ENCODE measurements around the gene PMAIP1.
"Not testable (repeated sequence)": the region's sequence is repeated elsewhere in the genome, so short reads cannot be mapped to it uniquely, and the experiment has no call there.

The PMAIP1 gene

DNA sequence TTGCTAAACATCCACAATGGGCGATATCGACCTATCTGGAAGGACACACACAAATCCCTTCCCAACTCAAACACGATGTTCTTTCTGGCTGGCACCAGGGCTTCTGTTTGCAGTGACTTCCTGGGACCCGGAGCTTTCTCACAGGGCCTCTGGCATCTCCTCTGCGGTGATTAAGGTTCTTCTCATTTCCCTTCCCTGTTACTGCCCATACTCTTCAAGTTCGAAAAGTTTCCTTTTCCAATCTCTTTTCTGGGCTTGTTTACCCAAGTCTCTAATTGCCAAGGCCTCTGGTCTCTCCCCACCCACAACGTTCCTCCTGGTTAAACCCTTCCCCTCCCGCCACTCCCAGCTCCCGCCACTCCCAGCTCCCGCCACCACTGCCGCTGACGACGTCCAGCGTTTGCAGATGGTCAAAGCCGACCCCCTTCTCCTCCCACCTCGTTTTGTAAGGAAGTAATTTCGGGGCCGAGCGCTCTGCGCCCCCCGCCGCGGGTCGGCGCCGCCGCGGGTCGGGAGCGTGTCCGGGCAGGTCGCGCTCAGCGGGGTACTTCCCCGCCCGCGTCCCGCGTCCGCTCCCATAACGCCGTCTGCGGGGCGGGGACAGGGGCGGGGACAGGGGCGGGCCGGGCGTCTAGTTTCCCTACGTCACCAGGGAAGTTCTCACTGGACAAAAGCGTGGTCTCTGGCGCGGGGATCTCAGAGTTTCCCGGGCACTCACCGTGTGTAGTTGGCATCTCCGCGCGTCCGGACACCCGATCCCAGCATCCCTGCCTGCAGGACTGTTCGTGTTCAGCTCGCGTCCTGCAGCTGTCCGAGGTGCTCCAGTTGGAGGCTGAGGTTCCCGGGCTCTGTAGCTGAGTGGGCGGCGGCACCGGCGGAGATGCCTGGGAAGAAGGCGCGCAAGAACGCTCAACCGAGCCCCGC lies at the start of gene PMAIP1:
PMAIP1 (plus strand) TSS at position 699 of the 924 bp plus-strand sequence; CDS start at position 881, 182 bp downstream.
- peak; percentile 79 to 86 for DNase-seq (ENCODE audit: low read depth in 2 of 2)

GRCh38 chr18:59851784-59852399 lies 47.9 kb upstream of the PMAIP1 start:
- DNase-seq (ENCODE audit: low read depth in 2 of 2) = no peak

DNA sequence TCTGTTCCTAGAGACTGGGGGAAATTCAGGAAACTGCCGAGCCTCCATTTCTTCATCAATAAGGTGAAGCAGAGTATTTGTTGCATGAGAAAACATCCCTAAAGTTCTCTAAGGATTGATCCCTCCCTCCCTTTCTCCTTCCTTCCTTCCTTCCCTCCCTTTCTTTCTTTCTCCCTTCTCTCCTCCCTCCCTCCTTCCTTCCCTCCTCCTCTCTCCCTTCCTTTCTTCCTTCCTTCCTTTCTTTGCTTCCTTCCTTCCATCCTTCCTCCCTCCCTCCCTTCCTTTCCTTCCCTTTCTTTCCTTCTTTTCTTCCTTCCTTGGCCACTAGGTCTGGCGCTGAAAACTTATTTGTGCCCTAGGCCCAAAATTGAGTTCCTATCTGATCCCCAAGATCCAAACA lies 47.2 kb upstream of the PMAIP1 start:
- DNase-seq (ENCODE audit: low read depth in 2 of 2) = no peak

DNA sequence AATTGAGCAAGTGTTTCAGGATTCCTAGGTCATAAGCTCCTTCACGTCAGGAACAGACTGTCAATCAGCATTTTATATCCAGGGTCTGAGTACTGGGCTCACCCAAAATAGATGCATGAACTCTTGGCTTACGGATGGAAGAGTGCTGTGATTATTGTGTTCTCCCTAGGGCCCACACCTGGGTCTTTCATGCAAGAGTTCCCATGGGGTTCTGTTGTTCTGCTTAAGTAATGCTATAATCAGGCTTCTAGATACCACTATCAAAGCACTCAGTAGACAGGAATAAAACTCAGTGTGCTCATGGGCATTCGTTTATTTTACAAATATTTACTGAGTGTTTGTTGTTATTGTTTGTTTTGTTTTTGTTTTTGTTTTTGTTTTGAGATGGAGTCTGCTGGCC lies 46.4 kb upstream of the PMAIP1 start:
- no peak for DNase-seq (ENCODE audit: low read depth in 2 of 2)

- not testable (repeated sequence) for DNase-seq (ENCODE audit: low read depth in 2 of 2)
These were observed 45.8 kb upstream of the PMAIP1 start for GRCh38 chr18:59853988-59854387.

GRCh38 chr18:59861009-59861408 lies 38.8 kb upstream of the PMAIP1 start:
- DNase-seq (ENCODE audit: low read depth in 2 of 2) = no peak

GRCh38 chr18:59861963-59862819 lies 37.6 kb upstream of the PMAIP1 start:
- DNase-seq (ENCODE audit: low read depth in 2 of 2) = no peak

DNA sequence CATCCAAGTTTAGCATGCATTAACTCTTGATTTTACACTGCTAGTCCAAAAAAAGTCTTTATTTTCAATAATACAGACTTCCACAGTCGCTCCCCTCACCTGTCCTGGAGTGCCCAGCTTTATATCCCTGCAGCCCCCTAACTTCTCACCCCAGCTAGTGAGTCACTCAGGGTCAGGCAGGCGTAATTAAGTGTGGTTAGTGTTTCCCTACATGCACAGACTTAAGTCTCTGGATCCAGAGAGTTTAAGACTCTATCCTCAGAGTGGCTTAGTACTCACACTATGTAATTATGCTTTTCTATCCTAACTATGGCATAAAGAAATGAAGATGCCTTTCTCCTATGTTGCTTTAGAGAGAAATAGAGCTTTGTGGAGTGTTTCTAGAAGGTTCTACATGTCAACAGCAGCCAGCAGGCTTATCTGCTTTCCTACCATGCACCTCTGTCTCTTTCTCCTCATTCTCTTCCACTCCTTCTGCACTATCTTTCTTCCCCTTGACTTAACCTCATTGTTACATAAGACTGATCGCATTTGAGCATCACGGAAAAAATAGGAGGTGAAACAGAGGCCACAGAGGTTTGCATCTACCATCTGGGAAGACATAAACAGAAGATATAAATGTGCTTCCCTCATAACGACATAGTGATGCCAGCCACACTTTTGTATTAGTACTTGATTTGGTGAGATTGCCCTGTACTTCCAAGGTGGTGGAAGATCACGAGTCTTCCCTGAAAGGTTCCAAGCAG lies 34.4 kb upstream of the PMAIP1 start:
- DNase-seq (ENCODE audit: low read depth in 2 of 2) = no peak

GRCh38 chr18:59866551-59867269 lies 33.1 kb upstream of the PMAIP1 start:
- no peak for DNase-seq (ENCODE audit: low read depth in 2 of 2)

GRCh38 chr18:59867337-59868104 lies 32.3 kb upstream of the PMAIP1 start:
- no peak for DNase-seq (ENCODE audit: low read depth in 2 of 2)

- no peak for DNase-seq (ENCODE audit: low read depth in 2 of 2)
These were observed 29.1 kb upstream of the PMAIP1 start for GRCh38 chr18:59870623-59871130.

DNA sequence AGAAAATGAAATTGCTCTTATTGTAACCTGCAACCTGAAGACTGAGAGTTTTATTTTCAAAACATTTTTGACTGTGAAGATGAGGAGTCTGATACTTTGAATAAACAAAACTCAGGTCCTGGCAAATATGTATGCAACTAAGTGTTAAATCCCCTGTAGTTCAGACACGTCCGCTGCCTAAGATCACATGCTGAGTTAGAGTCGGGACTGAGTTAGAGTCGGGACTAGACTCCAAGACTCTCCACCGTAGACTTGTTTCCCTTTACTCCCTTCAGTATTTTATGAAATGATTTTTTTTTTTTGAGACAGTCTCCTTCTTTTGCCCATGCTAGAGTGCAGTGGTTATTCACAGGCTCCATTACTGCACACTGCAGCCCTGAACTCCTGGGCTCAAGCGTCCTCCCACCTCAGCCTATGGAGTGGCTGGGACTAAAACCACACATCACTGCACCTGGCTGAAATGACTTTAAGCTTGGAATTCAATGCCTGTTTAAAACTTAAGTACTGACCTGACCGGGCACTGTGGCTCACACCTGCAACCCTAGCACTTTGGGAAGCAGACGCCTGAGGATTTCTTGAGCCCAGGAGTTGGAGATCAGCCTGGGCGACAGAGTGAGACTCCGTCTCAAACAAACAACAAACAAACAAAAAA lies 28.0 kb upstream of the PMAIP1 start:
- DNase-seq (ENCODE audit: low read depth in 2 of 2) = no peak

- DNase-seq (ENCODE audit: low read depth in 2 of 2) = no peak
These were observed 26.2 kb upstream of the PMAIP1 start for GRCh38 chr18:59873641-59874040.

GRCh38 chr18:59874166-59874565 lies 25.6 kb upstream of the PMAIP1 start:
- no peak for DNase-seq (ENCODE audit: low read depth in 2 of 2)

- DNase-seq (ENCODE audit: low read depth in 2 of 2) = no peak
These were observed 23.5 kb upstream of the PMAIP1 start for GRCh38 chr18:59876310-59876626.

GRCh38 chr18:59877361-59877760 lies 22.4 kb upstream of the PMAIP1 start:
- DNase-seq (ENCODE audit: low read depth in 2 of 2) = no peak

- no peak for DNase-seq (ENCODE audit: low read depth in 2 of 2)
These were observed 21.2 kb upstream of the PMAIP1 start for GRCh38 chr18:59878644-59879043.

DNA sequence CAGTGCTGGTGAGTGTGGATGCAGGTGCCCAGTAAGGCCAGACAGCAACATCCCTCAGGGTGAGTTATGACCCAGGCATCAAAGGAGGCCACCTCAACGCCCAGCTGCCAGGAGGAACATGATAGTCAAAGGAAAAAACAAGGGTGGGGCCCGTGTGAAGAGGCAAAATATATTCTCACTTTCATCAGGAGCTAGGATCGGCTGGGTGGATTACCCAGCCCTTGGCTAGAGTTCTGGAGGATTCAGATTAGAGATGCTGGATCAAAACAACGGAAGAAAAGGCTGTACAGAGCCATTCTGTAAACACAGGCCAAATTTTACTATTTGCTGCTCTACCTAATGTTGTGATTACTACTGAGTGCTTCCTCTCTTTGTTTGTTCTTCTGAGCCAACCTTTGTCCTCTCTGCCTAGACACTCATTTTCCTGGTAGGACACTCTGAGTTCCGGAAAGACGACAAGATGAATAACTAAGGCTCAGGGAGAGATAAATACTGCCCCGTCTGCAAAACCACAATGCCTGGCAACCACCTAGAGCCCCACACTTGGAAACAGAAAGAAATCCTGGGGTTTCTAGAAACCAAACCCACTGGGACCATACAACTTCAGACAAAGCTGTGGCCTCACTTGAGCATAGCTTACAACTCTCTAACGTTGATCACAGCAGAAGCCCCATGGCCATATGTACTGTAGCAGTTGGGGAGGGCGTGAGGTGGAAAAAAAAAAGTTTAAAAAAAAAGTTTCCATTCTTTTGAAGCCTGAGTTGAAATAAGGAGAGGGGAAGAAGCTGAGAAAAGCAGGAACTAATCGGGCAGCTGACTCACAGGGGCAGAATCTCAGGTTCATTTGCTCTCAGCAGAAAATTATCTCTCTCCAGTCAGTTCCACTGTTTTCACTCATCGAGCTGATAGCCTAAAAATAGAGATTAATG lies 17.8 kb upstream of the PMAIP1 start:
- no peak for DNase-seq (ENCODE audit: low read depth in 2 of 2)

Data from stimulated activated CD4-positive, alpha-beta T cell treated with anti-CD3 and anti-CD28 coated beads, Interleukin-12 subunit alpha, Interleukin-12 subunit beta, amount 100 ng/mL, for 24 hours (primary cell).